ENCODE results near the gene PRKAG2. TPM values are rescaled to one million over a fixed set of nuclear protein-coding genes. Genes with fewer than 3 reads are reported as not detected.

The PRKAG2 gene
- total and polyA plus RNA-seq, 2 of the 13 experiments (the other 11 are each of a cell fraction or from before 2014, with no cell fraction given), result 0.90 to 1.3 TPM

DNA sequence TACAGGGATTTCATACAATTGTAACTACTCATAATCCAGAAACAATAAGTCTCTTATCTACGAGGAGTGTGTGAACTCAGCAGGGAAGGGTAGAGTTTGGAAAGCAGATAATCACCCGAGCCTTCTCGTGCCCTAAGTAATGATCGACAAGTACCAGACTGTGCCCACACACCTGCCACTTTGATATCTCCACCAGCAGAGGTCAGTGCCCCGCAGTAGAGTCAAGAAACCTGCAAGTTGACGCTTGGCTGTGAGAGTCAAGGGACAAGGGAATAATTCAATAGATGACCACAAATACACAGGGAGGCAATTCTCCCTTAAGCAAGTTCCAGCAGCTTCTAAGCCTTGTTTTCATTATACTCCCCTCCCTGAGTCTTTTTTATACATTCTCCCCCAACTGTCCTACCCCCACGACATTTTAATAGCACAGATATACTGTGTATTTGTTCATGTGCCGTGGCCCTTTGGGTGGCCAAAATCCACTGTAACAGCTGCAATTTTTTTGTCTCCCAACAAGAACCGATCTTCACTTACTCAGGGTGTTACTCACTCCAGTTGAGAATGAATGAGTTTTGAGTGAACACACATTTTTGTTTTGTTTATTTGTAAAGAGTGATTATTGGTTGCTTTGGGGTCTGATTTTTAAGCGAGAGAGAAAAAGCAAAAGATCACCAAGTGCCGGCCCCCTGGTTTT lies 250.3 kb downstream of the PRKAG2 start:
- intact Hi-C loops (cut with micrococcal nuclease; ENCODE audit: unreplicated experiment) (loop anchor here (2.0 kb wide), 2 partner anchors 78 to 132 kb away; no protein-coding TSS in a partner anchor), in situ Hi-C loops (cut with HindIII; ENCODE audit: extremely low pct_ligation_motif_present, low pct_unique_long_range_greater_than_20kb) (loop anchor here (5.0 kb wide), 2 partner anchors 81 to 131 kb away; no protein-coding TSS in a partner anchor)
- TF ChIP-seq SMC3 (IDR thresholded peaks at IDR 0.05; ENCODE audit: low read length) (peak; percentile 53; the same call in 1 of the 2 replicates), PRMT3 (CRISPR knock-in tag; IDR thresholded peaks at IDR 0.05; ENCODE audit: borderline replicate concordance, low read depth) (no peak), ZNF773 (CRISPR knock-in tag; IDR thresholded peaks at IDR 0.05; ENCODE audit: borderline replicate concordance) (no peak), STAG1 (CRISPR knock-in tag; IDR thresholded peaks at IDR 0.05) (peak; percentile 53), ZEB1 (IDR thresholded peaks at IDR 0.05; ENCODE audit: insufficient replicate concordance, low read depth) (no peak), ZNF230 (CRISPR knock-in tag; IDR thresholded peaks at IDR 0.05) (no peak)
- TF ChIP-seq, protein P1, sequence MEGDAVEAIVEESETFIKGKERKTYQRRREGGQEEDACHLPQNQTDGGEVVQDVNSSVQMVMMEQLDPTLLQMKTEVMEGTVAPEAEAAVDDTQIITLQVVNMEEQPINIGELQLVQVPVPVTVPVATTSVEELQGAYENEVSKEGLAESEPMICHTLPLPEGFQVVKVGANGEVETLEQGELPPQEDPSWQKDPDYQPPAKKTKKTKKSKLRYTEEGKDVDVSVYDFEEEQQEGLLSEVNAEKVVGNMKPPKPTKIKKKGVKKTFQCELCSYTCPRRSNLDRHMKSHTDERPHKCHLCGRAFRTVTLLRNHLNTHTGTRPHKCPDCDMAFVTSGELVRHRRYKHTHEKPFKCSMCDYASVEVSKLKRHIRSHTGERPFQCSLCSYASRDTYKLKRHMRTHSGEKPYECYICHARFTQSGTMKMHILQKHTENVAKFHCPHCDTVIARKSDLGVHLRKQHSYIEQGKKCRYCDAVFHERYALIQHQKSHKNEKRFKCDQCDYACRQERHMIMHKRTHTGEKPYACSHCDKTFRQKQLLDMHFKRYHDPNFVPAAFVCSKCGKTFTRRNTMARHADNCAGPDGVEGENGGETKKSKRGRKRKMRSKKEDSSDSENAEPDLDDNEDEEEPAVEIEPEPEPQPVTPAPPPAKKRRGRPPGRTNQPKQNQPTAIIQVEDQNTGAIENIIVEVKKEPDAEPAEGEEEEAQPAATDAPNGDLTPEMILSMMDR (CRISPR knock-in tag; IDR thresholded peaks at IDR 0.05), result peak; percentile 58
- Histone ChIP-seq H3K9me3 (ENCODE audit: low read length) (no peaks in the 10 kb centered on the region), H4K20me1 (ENCODE audit: insufficient read depth, low read length) (peaks cover 4% of the 10 kb centered on the region; the same call in 1 of the 2 replicates), H3K4me2 (ENCODE audit: low read depth, low read length) (no peak overlapping the region), H2AFZ (ENCODE audit: low read length) (no peak overlapping the region), H3K27me3 (ENCODE audit: control insufficient read depth in 1 of 2, insufficient read depth in 2 of 2, low read length in 2 of 2) (peaks cover 0 to 21% of the 10 kb centered on the region in 2 experiments; a peak in 2 of 5 replicates), H3K27ac (ENCODE audit: extremely low read length, insufficient read depth, low read length) (no peak overlapping the region), H3K36me3 (replicated peaks in 1 of 2; ENCODE audit: control insufficient read depth in 1 of 2, insufficient read depth in 2 of 2, low read length in 2 of 2) (no peaks in the 10 kb centered on the region), H3K9ac (ENCODE audit: insufficient read depth, low read depth, low read length) (no peak overlapping the region), H3K4me1 (ENCODE audit: insufficient read depth, low read length) (peaks cover 10% of the 10 kb centered on the region), H3K4me3 (replicated peaks in 1 of 3; ENCODE audit: insufficient read depth in 1 of 3, low read depth in 2 of 3, low read length in 3 of 3) (no peak overlapping the region), H3K79me2 (ENCODE audit: insufficient read depth, low read length) (no peaks in the 10 kb centered on the region)
- WGBS (ENCODE audit: low lambda C conversion rate), result 54% methylated on average over 11 of the region's 11 CpGs
- FAIRE-seq (no peak), ATAC-seq (peak; percentile 75), DNase-seq (ENCODE audit: low spot score) (peak; percentile 45)
- ChIA-PET POLR2A (no interaction called here), CTCF (ENCODE audit: low intra/inter-chr PET ratio, low total read pairs) (interaction anchor here (1.2 to 1.6 kb wide), 4 partner anchors 79 to 133 kb away, joined by 3 to 9 read pairs (median 6); no protein-coding TSS in a partner anchor)
- BruUV-seq (replicated peaks), result no TSS peak
